ENCODE data around the gene LCP1. TPM values are rescaled to one million over a fixed set of nuclear protein-coding genes. Genes with fewer than 3 reads are reported as not detected.
A peak's percentile ranks its signal among the peaks of the same experiment; 100 is the strongest.
"Not testable (repeated sequence)": the region's sequence is repeated elsewhere in the genome, so short reads cannot be mapped to it uniquely, and the experiment has no call there.

LCP1 gene, protein sequence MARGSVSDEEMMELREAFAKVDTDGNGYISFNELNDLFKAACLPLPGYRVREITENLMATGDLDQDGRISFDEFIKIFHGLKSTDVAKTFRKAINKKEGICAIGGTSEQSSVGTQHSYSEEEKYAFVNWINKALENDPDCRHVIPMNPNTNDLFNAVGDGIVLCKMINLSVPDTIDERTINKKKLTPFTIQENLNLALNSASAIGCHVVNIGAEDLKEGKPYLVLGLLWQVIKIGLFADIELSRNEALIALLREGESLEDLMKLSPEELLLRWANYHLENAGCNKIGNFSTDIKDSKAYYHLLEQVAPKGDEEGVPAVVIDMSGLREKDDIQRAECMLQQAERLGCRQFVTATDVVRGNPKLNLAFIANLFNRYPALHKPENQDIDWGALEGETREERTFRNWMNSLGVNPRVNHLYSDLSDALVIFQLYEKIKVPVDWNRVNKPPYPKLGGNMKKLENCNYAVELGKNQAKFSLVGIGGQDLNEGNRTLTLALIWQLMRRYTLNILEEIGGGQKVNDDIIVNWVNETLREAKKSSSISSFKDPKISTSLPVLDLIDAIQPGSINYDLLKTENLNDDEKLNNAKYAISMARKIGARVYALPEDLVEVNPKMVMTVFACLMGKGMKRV
- 1 to 10 TPM; 3.1 to 7.6 TPM for polyA plus RNA-seq

DNA sequence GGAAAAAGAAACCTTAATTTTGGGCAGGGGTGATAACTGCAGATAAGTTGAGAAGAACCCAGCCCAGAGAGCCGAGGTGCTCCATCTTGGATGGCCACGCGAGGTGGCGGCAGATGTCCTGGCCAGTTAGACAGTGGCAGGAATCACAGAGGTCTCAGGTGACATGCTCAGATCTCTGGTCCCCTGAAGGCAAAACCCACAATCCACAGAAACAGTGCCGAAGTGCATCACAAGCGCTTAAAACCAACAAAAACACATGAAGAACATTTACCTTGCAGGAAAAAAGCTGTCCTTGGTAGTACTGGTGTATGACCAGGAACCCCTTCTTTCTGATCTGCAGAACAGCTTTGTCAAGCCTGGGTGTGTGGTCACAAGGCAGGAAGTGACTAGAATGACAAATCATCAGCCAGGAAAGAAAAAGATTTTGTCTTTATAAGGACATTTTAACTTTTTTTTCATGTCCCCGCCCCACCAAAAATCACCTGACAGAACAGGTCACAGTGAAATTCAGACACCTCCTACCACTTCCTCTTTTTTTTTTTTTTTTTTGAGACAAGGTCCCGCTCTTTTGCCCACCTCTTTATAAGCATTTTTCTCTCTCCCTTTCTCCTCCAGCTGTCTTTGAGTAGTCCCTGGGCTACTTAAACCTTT is at the start of gene LCP1:
TSS of gene LCP1 (minus strand) at position 338 of the 651 bp plus-strand sequence. CDS start 22,515 bp downstream, outside the sequence.
- no peaks in the 10 kb centered on the region for H3K4me1 ChIP-seq (ENCODE audit: control insufficient read depth in 2 of 2, insufficient read depth in 2 of 2, low read length in 1 of 2)
- H3K4me3 ChIP-seq (ENCODE audit: low read depth in 1 of 2, low read length in 2 of 2): peak within 1 kb of the TSS in 1 of 2 donors; percentile 27
- H3K27me3 ChIP-seq (ENCODE audit: control insufficient read depth in 1 of 2, insufficient read depth in 2 of 2, low read length in 2 of 2): no peaks in the 10 kb centered on the region
- H3K9me3 ChIP-seq (ENCODE audit: control insufficient read depth in 2 of 2, insufficient read depth in 1 of 2, low read depth in 1 of 2, low read length in 1 of 2): no peaks in the 10 kb centered on the region
- 70 to 79% methylated on average over 8 of the region's 8 CpGs for WGBS, 2 donors
- no peaks in the 10 kb centered on the region for H3K36me3 ChIP-seq (ENCODE audit: control insufficient read depth in 2 of 2, insufficient read depth in 2 of 2, low read length in 1 of 2)
- H3K27ac ChIP-seq (ENCODE audit: low read depth in 2 of 2, low read length in 1 of 2): peak within 1 kb of the TSS; percentile 1 to 70

DNA sequence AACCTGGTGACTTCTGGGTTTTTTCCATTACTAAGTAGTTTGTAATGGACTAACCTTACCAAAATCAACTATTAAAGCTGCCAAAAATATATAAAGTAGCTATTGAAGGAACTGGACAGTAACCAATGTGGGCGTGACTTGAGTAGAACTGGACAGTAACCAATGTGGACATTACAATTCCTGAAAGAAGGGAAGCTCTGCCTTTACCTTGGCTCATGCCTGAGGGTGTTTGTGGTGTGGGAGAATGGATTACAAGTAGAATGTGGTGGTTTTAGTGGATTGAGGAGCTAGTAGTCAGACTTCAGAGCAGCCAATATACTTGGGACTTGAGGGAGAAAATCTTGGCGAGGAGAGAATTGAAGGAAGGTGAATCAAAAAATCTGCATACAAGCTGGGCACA is 47.3 kb upstream of the LCP1 start:
- H3K9me3 ChIP-seq (ENCODE audit: control insufficient read depth in 2 of 2, insufficient read depth in 1 of 2, low read depth in 1 of 2, low read length in 1 of 2): peaks cover 0 to 6% of the 10 kb centered on the region in 2 donors
- 92% methylated on average over 2 of the region's 2 CpGs for WGBS, 2 donors
- no peaks in the 10 kb centered on the region for H3K4me1 ChIP-seq (ENCODE audit: control insufficient read depth in 2 of 2, insufficient read depth in 2 of 2, low read length in 1 of 2)
- no peak overlapping the region for H3K4me3 ChIP-seq (ENCODE audit: low read depth in 1 of 2, low read length in 2 of 2)
- no peaks in the 10 kb centered on the region for H3K36me3 ChIP-seq (ENCODE audit: control insufficient read depth in 2 of 2, insufficient read depth in 2 of 2, low read length in 1 of 2)
- H3K27ac ChIP-seq (ENCODE audit: low read depth in 2 of 2, low read length in 1 of 2): no peak overlapping the region
- no peaks in the 10 kb centered on the region for H3K27me3 ChIP-seq (ENCODE audit: control insufficient read depth in 1 of 2, insufficient read depth in 2 of 2, low read length in 2 of 2)

DNA sequence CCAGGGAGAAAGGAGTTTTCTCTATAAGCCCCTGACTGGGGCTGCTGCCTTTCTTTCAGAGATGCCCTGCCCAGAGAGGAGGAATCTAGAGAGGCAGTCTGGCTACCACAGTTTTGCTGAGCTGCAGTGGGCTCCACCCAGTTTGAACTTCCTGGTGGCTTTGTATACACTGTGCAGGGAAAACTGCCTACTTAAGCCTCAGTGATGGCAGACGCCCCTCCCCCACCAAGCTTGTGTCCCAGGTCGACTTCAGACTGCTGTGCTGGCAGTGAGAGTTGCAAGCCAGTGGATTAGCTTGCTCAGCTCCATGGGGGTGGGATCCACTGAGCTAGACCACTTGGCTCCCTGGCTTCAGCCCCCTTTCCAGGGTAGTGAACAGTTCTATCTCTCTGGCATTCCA is 38.3 kb upstream of the LCP1 start:
- not testable (repeated sequence) for H3K36me3 ChIP-seq (ENCODE audit: control insufficient read depth in 2 of 2, insufficient read depth in 2 of 2, low read length in 1 of 2); H3K4me1 ChIP-seq (ENCODE audit: control insufficient read depth in 2 of 2, insufficient read depth in 2 of 2, low read length in 1 of 2); H3K27ac ChIP-seq (ENCODE audit: low read depth in 2 of 2, low read length in 1 of 2); H3K4me3 ChIP-seq (ENCODE audit: low read depth in 1 of 2, low read length in 2 of 2); H3K9me3 ChIP-seq (ENCODE audit: control insufficient read depth in 2 of 2, insufficient read depth in 1 of 2, low read depth in 1 of 2, low read length in 1 of 2); H3K27me3 ChIP-seq (ENCODE audit: control insufficient read depth in 1 of 2, insufficient read depth in 2 of 2, low read length in 2 of 2)
- 4 to 13% methylated on average over 2 of the region's 2 CpGs for WGBS, 2 donors

GRCh38 chr13:46214741-46215140 is 32.8 kb upstream of the LCP1 start:
- not testable (repeated sequence) for H3K36me3 ChIP-seq (ENCODE audit: control insufficient read depth in 2 of 2, insufficient read depth in 2 of 2, low read length in 1 of 2); H3K4me1 ChIP-seq (ENCODE audit: control insufficient read depth in 2 of 2, insufficient read depth in 2 of 2, low read length in 1 of 2); H3K9me3 ChIP-seq (ENCODE audit: control insufficient read depth in 2 of 2, insufficient read depth in 1 of 2, low read depth in 1 of 2, low read length in 1 of 2); H3K4me3 ChIP-seq (ENCODE audit: low read depth in 1 of 2, low read length in 2 of 2); H3K27ac ChIP-seq (ENCODE audit: low read depth in 2 of 2, low read length in 1 of 2); H3K27me3 ChIP-seq (ENCODE audit: control insufficient read depth in 1 of 2, insufficient read depth in 2 of 2, low read length in 2 of 2)
- WGBS, 2 donors: 56 to 79% methylated on average over 1 of the region's 1 CpG

DNA sequence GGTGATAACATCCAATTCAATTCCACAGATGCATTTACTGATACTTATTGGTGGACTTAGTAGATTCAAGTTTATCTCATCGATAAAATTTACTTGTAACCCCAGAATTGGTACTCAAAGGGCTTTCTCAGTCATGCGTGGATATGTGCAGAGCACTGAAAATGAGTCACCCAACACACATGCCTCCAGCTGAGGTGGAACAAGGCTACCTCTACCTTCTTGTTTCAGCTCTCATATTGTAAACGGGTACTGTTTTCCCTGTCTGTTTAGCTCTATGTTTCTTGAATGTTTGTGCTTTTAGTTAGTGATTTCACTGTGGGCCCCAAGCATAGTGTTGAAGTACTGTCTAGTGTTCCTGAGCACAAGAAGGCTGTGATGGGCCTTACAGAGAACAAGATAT is 31.3 kb upstream of the LCP1 start:
- Histone ChIP-seq H3K4me3 (ENCODE audit: low read depth in 1 of 2, low read length in 2 of 2) (no peak overlapping the region), H3K27me3 (ENCODE audit: control insufficient read depth in 1 of 2, insufficient read depth in 2 of 2, low read length in 2 of 2) (no peaks in the 10 kb centered on the region), H3K36me3 (ENCODE audit: control insufficient read depth in 2 of 2, insufficient read depth in 2 of 2, low read length in 1 of 2) (no peaks in the 10 kb centered on the region), H3K9me3 (ENCODE audit: control insufficient read depth in 2 of 2, insufficient read depth in 1 of 2, low read depth in 1 of 2, low read length in 1 of 2) (no peaks in the 10 kb centered on the region), H3K4me1 (ENCODE audit: control insufficient read depth in 2 of 2, insufficient read depth in 2 of 2, low read length in 1 of 2) (peaks cover 0 to 4% of the 10 kb centered on the region in 2 donors), H3K27ac (ENCODE audit: low read depth in 2 of 2, low read length in 1 of 2) (no peak overlapping the region)
- WGBS, 2 donors: 80 to 90% methylated on average over 3 of the region's 3 CpGs

- 2 to 3% methylated on average over 53 of the region's 53 CpGs for WGBS, 2 donors
- no peaks in the 10 kb centered on the region for H3K36me3 ChIP-seq (ENCODE audit: control insufficient read depth in 2 of 2, insufficient read depth in 2 of 2, low read length in 1 of 2)
- H3K27me3 ChIP-seq (ENCODE audit: control insufficient read depth in 1 of 2, insufficient read depth in 2 of 2, low read length in 2 of 2): no peaks in the 10 kb centered on the region
- peaks cover 0 to 4% of the 10 kb centered on the region in 2 donors for H3K4me1 ChIP-seq (ENCODE audit: control insufficient read depth in 2 of 2, insufficient read depth in 2 of 2, low read length in 1 of 2)
- no peaks in the 10 kb centered on the region for H3K9me3 ChIP-seq (ENCODE audit: control insufficient read depth in 2 of 2, insufficient read depth in 1 of 2, low read depth in 1 of 2, low read length in 1 of 2)
- peak within 1 kb of the TSS; percentile 45 to 49 for H3K4me3 ChIP-seq (ENCODE audit: low read depth in 1 of 2, low read length in 2 of 2)
- no peak within 1 kb of the TSS for H3K27ac ChIP-seq (ENCODE audit: low read depth in 2 of 2, low read length in 1 of 2)
Observed at GRCh38 chr13:46211483-46212351, 29.7 kb upstream of the LCP1 start, which contains the start of gene LRRC63. Gene LRRC63, plus strand, starts transcription at chr13:46211928. Its CDS starts 1,107 bp downstream, at chr13:46213035.

DNA sequence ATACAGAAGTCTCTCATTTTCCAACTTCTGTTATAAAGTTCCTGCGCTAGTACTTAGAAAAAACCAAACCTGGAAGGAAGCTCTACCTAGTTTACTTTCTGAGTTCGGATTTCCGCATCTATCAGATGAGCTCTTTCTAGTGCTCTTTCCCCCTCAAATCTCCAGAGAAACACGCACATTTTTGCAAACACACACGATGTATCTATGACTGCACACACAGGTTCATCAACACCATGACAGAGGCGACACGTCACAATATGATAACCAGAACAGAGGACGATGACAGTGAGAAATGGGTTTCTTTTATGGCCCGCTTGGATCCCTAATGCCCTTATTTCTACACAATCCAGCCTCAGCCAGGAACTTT is 29.1 kb upstream of the LCP1 start:
- Histone ChIP-seq H3K36me3 (ENCODE audit: control insufficient read depth in 2 of 2, insufficient read depth in 2 of 2, low read length in 1 of 2) (no peaks in the 10 kb centered on the region), H3K4me3 (ENCODE audit: low read depth in 1 of 2, low read length in 2 of 2) (peak overlapping the region; percentile 45 to 49), H3K27ac (ENCODE audit: low read depth in 2 of 2, low read length in 1 of 2) (no peak overlapping the region), H3K4me1 (ENCODE audit: control insufficient read depth in 2 of 2, insufficient read depth in 2 of 2, low read length in 1 of 2) (peaks cover 0 to 4% of the 10 kb centered on the region in 2 donors), H3K27me3 (ENCODE audit: control insufficient read depth in 1 of 2, insufficient read depth in 2 of 2, low read length in 2 of 2) (no peaks in the 10 kb centered on the region), H3K9me3 (ENCODE audit: control insufficient read depth in 2 of 2, insufficient read depth in 1 of 2, low read depth in 1 of 2, low read length in 1 of 2) (no peaks in the 10 kb centered on the region)
- 10 to 12% methylated on average over 9 of the region's 9 CpGs for WGBS, 2 donors

DNA sequence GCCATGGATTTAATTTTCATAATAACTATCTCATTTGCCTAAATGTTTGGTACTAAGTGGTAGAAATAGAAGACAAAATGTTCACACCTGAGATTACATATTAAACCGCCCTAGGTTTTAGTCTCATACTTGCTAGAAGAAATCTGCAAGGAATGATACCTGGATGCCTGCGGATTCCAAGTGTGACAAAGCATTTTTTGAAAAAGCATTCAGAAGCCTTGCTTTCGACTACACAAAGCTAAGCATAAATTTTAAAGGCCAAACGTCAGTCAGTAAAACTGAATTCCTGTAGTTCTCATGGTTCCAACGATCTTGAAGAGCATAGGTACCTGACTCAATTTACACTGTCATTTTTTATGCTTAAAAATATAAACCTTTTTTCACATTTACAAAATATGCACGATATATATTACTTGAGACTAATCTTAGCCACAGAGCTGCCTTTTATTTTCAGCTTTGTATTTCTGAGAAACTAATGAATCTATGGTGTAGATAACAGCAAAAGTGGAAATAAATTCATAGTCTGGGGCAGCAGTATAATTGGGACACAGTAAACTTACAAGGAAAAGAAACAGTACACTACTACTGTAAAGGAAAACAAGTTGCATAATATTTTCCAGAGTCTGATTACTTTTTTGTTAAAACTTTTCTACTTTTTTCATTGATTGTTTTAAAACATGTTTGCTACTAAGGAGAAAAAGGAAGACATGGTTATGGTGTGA is 28.5 kb upstream of the LCP1 start:
- WGBS, 2 donors: 81% methylated on average over 6 of the region's 6 CpGs
- no peaks in the 10 kb centered on the region for H3K27me3 ChIP-seq (ENCODE audit: control insufficient read depth in 1 of 2, insufficient read depth in 2 of 2, low read length in 2 of 2)
- H3K27ac ChIP-seq (ENCODE audit: low read depth in 2 of 2, low read length in 1 of 2): no peak overlapping the region
- peaks cover 0 to 4% of the 10 kb centered on the region in 2 donors for H3K4me1 ChIP-seq (ENCODE audit: control insufficient read depth in 2 of 2, insufficient read depth in 2 of 2, low read length in 1 of 2)
- H3K9me3 ChIP-seq (ENCODE audit: control insufficient read depth in 2 of 2, insufficient read depth in 1 of 2, low read depth in 1 of 2, low read length in 1 of 2): no peaks in the 10 kb centered on the region
- no peak overlapping the region for H3K4me3 ChIP-seq (ENCODE audit: low read depth in 1 of 2, low read length in 2 of 2)
- H3K36me3 ChIP-seq (ENCODE audit: control insufficient read depth in 2 of 2, insufficient read depth in 2 of 2, low read length in 1 of 2): no peaks in the 10 kb centered on the region
